ENCODE results near the gene NCCRP1.

Gene NCCRP1

DNA sequence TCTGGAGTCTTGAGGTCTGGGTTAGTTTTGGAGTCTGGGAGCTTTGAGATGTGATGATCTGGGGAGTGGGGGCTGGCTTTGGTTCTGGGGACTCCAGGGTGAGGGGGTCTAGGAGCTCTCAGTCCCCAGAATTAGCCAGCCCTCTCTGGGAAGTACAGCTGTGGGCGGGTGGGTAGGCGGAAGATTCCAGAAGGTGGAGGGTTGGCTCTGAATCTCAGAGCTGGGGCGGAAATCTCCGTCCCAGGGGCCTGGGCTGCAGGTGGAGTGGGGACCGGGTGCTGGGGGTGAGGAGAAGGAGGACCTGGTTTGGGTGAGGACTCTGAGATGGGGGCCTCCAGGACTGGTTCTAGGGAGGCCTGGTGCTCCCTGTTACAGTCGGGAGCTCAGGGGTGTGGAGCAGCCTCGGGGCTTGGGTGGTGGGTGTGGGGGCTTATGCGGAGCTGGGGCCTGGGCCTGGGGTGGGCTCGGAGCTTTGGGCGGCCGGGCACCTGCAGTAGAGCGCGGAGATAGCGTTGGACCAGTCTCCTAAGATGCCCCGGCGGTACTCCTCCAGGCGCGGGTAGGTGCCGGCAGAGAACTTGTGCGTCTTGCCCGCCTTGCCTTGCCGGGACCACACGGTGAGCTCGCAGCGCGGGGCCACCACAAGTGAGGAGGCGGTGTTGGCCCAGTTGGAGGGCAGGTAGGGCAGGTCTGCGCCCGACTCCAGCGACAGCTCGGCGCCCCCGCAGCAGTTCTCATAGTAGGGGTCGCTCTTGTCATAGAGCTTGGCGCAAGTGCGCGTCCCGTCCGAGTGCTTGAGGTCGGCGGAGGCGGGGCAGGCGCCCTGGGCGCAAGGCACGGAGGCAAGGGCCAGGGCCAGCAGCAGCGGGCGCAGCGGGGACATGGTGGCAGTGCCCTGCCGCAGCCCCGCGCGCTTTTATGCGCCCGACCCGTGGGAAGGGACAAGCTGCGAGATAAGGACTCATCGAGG is 6.9 kb downstream of the NCCRP1 start, which contains the start of gene SYCN:
Gene SYCN, minus strand, starts transcription at position 892 of the 970 bp plus-strand sequence. Its CDS starts 9 bp downstream, at position 883.
- in situ Hi-C loops (cut with MboI; ENCODE audit: low pct_unique_long_range_greater_than_20kb, low sequenced_read_pairs, unreplicated experiment), result no loop called here
- DNase-seq (ENCODE audit: low spot score), result no peak
- TF ChIP-seq, protein P1, sequence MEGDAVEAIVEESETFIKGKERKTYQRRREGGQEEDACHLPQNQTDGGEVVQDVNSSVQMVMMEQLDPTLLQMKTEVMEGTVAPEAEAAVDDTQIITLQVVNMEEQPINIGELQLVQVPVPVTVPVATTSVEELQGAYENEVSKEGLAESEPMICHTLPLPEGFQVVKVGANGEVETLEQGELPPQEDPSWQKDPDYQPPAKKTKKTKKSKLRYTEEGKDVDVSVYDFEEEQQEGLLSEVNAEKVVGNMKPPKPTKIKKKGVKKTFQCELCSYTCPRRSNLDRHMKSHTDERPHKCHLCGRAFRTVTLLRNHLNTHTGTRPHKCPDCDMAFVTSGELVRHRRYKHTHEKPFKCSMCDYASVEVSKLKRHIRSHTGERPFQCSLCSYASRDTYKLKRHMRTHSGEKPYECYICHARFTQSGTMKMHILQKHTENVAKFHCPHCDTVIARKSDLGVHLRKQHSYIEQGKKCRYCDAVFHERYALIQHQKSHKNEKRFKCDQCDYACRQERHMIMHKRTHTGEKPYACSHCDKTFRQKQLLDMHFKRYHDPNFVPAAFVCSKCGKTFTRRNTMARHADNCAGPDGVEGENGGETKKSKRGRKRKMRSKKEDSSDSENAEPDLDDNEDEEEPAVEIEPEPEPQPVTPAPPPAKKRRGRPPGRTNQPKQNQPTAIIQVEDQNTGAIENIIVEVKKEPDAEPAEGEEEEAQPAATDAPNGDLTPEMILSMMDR (IDR thresholded peaks at IDR 0.05; ENCODE audit: extremely low read depth, insufficient read depth, missing control alignments), result no peak

DNA sequence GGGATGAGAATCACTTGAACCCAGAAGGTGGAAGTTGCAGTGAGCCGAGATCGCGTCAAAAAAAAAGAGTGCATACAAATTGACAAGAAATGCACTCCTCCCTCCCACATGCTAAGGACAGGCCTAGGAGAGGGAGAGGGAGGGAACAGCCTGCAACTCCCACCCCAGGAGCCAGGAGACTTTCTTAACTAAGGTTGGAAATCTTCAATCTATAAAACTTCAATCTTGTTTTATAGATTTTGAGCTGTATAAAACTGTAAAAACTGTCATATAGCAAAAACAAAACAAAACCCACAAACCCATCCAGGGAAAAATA is 8.6 kb downstream of the NCCRP1 start:
- TF ChIP-seq, protein P1 (IDR thresholded peaks at IDR 0.05; ENCODE audit: extremely low read depth, insufficient read depth, missing control alignments), result no peak
- in situ Hi-C loops (cut with MboI; ENCODE audit: low pct_unique_long_range_greater_than_20kb, low sequenced_read_pairs, unreplicated experiment), result no loop called here

DNA sequence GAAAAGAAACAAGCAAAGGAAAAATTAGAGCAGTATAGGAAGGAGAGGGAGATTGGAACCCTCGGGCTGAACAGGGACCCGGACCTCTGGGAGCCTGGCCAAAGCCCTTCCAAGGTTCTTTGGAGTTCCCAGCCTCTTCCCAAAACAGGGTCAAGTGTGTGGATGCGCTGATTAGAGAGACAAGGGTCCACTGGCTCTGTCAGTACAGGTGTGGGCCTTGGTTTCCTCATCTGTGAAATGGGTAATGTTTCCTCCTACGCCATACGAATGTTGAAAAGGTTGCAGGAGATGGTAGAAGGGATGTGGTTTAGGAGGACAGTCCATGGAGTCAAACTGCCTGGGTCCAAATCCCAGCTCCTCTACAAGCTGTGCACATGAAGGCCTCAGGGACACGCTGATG is 9.4 kb downstream of the NCCRP1 start:
- DNase-seq (ENCODE audit: low spot score), result no peak
- in situ Hi-C loops (cut with MboI; ENCODE audit: low pct_unique_long_range_greater_than_20kb, low sequenced_read_pairs, unreplicated experiment), result no loop called here
- TF ChIP-seq, protein P1 (IDR thresholded peaks at IDR 0.05; ENCODE audit: extremely low read depth, insufficient read depth, missing control alignments), result no peak

More for the DNA sequence above, 8.6 kb downstream of the NCCRP1 start:
- peak; percentile 10 for DNase-seq (ENCODE audit: low spot score)

DNA sequence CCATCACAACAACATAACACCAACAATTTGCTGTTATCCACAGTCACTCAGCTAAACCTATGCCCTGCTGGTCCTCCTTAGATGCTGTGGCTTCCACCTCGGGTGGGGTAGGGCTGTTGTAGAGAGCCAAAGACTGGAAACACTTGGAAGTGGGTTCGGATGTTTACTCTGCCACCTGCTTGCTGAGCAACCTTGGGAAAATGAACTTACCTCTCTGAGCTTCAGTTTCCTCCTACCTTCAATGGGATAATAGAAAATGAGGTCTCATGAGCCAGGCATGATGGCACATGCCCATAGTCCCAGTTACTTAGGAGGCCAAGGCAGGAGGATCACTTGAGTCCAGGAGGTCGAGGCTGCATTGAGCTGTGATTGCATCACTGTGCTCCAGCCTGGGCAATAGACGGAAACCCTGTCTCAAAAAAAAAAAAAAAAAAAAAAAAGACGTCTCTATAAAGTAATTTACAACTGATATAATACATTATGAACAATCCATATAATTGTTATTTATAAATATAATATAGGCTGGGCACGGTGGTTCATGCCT is 10.6 kb downstream of the NCCRP1 start:
- in situ Hi-C loops (cut with MboI; ENCODE audit: low pct_unique_long_range_greater_than_20kb, low sequenced_read_pairs, unreplicated experiment), result no loop called here
- no peak for DNase-seq (ENCODE audit: low spot score)
- TF ChIP-seq, protein P1 (IDR thresholded peaks at IDR 0.05; ENCODE audit: extremely low read depth, insufficient read depth, missing control alignments), result no peak

DNA sequence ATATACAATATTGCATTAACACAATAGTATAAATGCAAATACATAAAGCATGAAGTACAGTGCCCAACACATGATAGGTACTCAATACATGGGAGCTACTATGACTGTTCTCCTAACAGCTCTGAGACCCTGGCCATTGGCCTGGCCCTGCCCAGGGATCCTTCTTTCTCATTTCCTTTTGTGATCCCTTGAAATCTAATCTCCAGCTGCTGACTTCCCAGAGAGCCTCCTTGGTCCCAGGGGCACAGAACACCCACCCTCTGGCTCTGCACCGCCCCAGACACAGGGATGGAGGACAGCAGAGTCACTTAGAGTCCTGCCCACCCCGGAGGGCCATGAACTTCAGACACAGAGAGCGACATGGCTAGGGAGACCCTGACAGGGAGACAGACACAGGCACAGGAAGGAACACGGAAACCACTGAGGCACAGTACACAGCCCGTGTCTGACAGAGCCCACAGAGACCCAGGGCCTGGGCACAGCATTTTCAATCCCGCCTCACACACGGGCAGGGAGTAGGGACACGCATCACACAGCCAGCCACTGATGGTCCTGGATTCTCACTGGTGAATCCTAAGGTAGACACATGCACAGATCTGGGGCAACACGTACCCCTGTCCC is 11.5 kb downstream of the NCCRP1 start:
- in situ Hi-C loops (cut with MboI; ENCODE audit: low pct_unique_long_range_greater_than_20kb, low sequenced_read_pairs, unreplicated experiment), result no loop called here
- DNase-seq (ENCODE audit: low spot score), result no peak
- TF ChIP-seq, protein P1 (IDR thresholded peaks at IDR 0.05; ENCODE audit: extremely low read depth, insufficient read depth, missing control alignments), result no peak

DNA sequence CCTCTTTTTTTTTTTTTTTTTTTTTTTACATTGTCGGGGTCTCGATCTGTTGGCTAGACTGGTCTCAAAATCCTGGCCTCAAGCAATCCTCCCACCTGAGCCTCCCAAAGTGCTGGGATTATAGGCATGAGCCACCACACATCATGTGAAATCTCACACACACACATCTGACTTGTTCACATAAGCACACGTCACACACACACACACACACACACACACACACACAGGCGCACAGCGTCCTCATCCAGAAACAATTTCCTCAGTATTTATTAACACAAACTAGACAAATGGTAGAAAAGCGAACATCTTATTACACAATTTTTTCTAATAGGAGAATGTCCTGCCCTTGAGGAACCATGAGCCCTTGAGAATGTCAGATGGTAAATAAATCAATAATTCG is 12.4 kb downstream of the NCCRP1 start:
- in situ Hi-C loops (cut with MboI; ENCODE audit: low pct_unique_long_range_greater_than_20kb, low sequenced_read_pairs, unreplicated experiment), result no loop called here
- no peak for DNase-seq (ENCODE audit: low spot score)
- TF ChIP-seq, protein P1 (IDR thresholded peaks at IDR 0.05; ENCODE audit: extremely low read depth, insufficient read depth, missing control alignments), result no peak

All from GM13977 (cell line).